HG03135 (cell line): ENCODE results near the gene ZFAND2A.
"Not testable (repeated sequence)": the region's sequence is repeated elsewhere in the genome, so short reads cannot be mapped to it uniquely, and the experiment has no call there.

Experiments used
- ATAC-seq: cut with Tn5 transposase; IDR thresholded peaks from one replicate; pipeline ENCODE4 v1.9.1; 2021; ENCODE audit warnings: mild to moderate bottlenecking, moderate library complexity; ENCODE audit not compliant: unreplicated experiment

The ZFAND2A gene

DNA sequence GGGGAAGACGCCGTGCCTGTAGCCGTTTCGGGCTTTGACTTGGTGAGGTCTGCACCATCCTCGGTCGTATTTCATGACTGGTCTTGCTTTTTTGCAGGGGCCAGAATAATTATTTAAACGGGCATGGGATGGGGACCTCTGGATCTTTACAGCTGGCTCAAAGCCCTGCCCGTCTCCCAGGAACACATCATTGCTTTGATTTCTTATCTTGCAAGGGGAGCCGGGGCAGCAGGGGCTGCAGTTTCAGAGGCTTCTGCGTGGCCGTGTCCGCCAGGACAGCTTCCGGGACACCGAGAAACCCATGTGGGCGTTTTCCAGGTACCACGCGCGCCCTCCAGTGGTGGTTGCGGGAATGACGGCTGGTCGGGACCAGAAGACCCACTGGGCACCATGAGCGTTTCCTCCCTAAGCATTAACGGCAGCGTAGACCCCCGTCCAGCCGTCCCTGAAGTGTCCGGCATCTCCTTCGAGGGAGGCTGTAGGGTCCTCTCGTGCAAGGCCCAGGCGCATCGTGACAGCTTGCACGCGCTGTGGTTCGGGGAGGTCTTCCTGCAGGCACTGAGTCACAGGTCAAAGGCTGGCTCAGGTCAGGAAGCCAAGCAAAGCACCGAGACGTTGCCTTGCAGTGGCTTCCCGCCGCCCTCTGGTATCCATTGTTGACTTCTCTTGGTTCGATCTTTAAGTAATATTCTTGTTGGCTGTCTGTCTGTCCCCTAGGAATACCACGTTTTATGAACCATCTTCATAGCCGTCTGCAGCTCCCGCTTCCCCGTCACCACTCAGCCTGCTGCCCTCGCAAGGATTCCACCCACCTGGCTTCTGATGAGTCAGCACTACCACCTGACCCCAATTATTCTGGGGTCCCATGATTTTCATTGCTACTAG lies 16.2 kb upstream of the ZFAND2A start:
- ATAC-seq = no peak

DNA sequence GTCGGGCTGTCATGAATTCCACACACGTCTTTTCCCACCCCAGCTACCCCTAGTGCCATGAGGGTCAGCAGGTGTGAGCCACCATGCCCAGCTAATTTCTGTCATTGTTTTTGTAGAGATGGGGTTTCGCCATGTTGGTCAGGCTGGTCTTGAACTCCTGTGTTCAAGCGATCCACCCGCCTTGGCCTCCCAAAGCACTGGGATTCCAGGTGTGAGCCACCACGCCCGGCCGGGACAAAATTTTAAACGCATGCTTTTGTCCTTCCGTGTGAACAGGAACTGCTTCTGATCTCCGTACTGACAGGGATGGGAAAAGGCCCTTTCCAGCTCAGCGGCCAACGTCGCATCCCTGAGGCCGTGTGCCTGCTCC lies 15.6 kb upstream of the ZFAND2A start:
- ATAC-seq = no peak

DNA sequence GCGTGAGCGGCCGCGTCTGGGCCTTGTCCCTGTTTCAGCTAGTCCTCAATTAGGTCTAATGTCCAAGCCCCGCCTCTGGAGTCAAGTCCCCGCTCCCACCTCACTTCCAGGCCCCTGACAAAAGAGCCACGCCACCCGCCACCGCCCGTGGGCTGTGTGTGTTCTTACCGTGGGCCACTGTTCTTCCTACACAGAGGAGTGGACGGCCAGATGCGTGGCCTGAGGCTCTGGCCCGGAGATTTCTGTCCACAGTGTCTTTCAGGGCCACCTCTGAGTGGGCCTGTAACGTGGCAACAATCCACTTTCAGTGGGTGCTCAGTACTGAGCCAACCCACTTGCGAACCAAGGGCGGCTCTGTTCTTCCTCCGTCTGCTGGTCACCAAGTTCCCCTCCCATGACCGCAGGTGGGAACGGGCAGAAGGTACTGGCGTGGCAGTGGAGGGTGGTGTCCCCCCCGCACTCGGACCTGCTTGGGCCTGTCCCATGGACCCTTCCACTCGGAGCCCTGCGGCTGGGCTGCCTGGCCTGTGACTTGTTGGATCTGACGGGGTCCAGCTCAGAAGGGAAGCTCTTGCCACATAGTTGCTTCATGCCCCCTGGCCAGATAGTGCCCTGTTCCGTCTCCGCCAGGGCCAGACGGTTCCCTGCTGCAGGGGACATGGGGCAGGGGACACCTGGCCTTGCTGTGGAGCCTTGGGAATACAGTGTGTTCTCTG lies 15.0 kb upstream of the ZFAND2A start:
- no peak for ATAC-seq

GRCh38 chr7:1174002-1174401 lies 14.0 kb upstream of the ZFAND2A start:
- no peak for ATAC-seq

GRCh38 chr7:1172666-1173523 lies 12.9 kb upstream of the ZFAND2A start:
- ATAC-seq = no peak

DNA sequence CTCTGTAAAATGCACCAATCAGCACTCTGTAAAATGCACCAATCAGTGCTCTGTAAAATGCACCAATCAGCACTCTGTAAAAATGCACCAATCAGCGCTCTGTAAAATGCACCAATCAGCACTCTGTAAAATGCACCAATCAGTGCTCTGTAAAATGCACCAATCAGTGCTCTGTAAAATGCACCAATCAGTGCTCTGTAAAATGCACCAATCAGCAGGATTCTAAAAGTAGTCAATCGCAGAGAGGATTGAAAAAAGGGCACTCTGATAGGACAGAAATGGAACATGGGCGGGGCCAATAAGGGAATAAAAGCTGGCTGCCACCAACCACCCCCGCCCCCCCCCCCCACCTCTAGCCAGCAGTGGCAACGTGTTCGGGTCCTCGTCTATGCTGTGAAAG lies 11.5 kb upstream of the ZFAND2A start:
- not testable (repeated sequence) for ATAC-seq

DNA sequence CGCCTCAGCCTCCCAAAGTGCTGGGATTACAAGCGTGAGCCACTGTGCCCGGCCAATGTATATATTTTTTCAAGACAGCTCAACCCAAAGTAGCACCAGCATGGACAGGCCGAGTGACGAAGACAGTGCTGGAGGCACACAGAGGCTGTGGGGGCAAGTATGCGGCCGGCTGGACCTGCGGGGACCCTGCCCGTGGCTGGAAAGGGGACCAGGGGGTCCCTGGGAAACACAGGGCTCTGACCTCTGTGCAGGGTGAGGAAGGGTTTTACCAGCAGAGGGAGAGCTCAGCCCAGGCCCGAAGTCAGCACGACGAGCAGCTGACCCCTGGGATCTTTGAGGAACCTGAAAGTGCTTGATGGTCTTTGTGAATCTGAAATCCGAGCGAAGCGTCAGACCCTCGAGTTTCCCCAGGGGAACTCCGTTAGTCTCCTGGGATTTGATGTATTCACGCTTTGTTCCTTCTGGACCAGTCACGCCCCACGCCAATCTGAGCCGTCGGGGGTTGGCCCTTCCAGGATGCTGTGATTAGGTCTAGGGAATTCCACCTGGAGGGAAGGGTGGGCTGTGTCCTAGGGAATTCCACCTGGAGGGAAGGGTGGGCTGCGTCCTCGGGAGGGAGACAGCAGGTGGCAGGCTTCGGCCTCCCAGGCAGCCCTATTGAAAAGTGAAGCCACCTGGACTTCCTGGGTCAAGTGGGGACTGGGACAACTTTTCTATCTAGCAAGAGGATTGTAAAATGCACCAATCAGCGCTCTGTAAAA lies 10.9 kb upstream of the ZFAND2A start:
- ATAC-seq = no peak

DNA sequence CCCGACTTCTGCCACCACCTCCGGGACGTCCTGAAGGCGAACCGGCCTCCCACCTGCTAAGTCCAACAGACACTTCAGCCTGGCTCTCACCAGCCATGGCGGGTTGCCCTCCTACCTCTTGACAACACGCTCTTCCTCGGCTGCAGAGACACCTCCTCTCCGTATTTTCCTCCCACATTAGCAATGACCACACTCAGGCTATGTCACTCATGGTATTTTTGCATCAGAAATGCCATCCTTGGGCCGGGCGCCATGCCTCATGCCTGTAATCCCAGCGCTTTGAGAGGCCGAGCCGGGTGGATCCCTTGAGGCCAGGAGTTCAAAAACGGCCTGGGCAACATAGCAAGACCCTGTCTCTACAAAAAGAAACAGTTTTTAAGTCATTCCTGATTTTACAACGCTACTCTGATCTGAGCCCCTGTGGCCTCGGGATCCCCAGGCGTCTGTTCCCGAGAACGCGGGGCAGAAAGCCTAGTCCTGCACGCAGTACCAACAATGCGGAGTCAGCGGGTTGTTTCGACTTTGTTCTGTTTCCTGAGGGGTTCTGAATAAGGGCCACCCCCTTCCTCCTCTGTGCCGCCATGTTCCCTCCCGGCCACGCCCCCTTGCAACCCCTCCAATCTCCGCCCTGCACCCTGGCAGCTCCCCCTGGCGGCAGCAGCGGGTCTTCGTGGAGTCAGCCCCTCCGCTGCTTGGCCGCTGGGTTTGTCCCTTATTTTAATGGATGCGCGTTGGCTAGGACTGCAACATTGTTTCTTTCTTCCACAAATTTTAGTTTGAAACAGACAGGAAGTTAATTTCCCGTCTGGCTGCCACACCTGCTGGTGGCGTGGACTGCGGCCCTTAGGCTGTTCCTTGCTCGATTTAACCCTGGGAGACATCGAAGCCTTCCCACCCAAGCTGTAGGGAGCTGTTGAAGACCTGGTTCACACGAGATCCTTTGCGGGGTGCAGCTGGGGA lies 9.7 kb upstream of the ZFAND2A start:
- peak; percentile 82 for ATAC-seq

DNA sequence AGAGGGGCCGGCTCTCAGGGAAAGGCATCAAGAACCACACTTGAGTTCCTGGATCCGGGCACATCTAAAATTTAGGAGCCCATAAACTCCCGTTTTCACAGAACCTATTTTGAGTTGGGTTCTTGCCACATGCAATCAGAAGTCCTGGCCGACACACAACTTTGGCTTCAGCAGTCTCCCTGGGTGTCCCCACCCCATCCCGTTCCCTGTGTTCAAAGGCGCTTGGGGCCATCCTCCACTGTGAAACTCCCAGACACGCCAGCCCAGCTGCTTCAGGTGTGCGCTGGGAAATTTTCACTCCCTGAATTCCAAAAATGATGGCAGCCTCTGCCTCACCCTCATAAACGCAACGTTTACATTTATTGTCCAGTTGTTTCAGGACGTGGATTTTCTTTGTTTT lies 8.4 kb upstream of the ZFAND2A start:
- ATAC-seq = no peak

DNA sequence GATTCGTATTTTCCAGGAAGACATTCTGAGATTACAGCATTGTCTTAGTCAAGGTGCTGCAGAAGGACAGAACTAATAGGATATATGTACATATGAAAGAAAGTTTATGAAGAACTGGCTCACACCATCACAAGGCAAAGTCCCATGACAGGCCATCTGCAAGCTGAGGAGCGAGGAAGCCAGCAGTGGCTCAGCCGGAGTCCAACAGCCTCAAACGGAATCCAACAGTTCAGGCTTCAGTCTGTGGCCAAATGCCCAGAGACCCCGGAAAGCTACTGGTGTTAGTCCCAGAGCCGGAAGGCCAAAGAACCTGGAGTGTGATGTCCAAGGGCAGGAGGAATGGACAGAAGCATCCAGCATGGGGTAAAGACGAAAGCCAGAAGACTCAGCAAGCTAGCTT lies 4.4 kb upstream of the ZFAND2A start:
- ATAC-seq = no peak

DNA sequence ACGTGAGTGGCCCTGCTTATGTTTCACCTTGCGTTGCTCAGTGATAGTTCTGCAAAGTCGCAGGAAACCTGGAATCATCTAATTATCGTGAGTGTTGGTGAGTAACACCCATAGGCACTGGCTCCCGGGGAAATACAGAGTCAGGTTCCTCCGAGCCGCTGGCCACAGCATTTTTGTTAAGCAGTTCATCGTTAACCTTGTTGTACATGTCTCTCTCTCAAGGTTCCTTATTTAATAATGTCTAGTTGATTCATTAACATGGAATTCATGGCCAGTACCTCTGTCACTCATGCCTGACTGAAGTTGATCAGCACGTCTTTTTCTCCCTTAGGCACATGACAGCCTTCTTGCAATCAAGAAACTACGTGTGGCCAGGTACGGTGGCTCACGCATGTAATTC lies 3.1 kb upstream of the ZFAND2A start:
- ATAC-seq = no peak

GRCh38 chr7:1160670-1161021 lies 650 bp upstream of the ZFAND2A start:
- ATAC-seq = no peak

DNA sequence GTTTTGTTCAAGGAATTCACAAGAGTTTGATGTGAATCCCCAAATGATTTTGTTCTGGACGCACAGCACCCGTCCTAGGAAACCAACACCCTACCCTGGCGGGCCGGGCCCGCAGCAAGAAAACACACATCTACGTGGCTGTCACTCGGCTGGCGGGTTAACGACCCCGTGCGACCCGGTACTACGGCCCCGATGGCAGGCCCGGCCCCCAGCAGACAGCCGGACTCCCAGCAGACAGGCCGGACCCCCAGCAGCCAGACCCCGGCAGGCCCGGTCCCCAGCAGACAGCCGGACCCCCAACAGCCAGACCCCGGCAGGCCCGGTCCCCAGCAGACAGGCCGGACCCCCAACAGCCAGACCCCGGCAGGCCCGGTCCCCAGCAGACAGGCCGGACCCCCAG lies 765 bp downstream of the ZFAND2A start:
- not testable (repeated sequence) for ATAC-seq

- no peak for ATAC-seq
Measured at GRCh38 chr7:1158203-1159126, 1.5 kb downstream of the ZFAND2A start.

DNA sequence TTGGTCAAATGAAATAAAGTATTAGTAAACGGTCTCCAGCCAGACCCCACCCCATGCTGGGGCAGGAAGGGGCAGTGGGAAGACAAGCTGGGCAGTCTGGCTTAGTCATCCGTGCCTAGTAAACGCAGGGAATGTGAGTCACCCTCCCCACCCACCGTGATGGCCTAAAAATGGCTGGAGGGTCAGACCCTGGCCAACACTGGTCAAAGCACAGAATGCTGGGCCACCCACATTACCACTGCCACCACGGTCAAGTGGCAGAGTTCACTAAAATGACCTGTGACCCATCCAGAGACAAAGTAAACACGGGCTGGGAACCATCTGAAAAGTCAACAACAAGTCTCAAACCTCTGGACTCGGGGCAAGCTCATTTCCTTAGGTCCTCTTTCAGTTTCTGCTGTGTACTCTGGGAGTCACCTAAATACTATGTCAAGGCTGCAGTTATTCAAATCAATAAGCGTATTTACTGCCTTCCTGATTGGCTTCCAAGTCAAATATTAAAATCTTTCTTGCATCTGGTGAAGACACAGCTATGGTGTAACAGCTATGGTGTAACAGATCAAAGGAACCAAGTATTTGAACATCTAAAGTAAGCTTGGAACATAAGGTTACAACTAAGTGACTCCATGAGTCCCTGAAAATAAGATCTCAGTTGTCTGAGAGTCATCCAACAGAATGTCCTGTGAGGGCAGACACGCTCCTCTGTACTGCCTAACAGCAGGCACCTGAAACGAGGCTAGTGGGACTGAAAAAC lies 3.0 kb downstream of the ZFAND2A start:
- no peak for ATAC-seq

GRCh38 chr7:1155818-1156781 lies 3.9 kb downstream of the ZFAND2A start:
- not testable (repeated sequence) for ATAC-seq
